T-helper 1 cell (primary cell): ENCODE data around the gene ADAMTS5.

Experiments
- DNase-seq, 5 donors: peaks; one replicate each; pipeline ENCODE4 v3.0.0-alpha.2; 2012 to 2020

ADAMTS5 gene

DNA sequence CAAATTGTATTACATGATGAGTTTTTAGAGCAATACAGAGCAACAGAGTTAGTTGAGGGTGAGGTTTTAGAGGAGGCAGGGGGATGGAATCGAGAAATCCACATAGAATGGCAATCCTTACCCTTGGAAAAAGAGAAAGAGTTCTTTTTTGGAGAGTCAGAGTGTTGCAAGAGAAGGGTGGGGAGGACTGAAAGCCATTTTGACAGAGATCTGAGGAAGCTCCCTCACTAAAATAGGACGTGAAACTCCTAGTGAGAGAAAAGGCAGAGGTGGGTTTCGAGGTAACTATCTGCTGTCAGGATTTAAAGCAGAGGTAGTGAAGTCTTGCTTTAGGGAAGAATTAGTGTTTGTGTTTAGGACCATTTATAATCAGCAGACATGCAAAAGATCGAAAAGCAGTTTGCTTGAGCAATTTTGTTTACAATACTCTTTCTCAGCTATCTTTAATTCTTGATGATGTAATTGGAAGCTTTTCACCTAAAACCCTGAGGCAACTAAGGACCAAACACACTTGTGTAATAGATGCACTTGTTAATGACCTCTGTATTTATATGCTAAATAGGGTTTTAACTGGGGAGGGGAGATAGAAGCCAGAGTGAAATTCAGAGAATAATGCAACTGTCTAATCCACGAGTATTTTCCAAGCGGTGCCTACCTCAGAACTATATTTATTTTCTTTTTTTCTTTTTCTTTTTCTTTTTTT, 20.0 kb downstream of the ADAMTS5 start:
- no peak for DNase-seq

DNA sequence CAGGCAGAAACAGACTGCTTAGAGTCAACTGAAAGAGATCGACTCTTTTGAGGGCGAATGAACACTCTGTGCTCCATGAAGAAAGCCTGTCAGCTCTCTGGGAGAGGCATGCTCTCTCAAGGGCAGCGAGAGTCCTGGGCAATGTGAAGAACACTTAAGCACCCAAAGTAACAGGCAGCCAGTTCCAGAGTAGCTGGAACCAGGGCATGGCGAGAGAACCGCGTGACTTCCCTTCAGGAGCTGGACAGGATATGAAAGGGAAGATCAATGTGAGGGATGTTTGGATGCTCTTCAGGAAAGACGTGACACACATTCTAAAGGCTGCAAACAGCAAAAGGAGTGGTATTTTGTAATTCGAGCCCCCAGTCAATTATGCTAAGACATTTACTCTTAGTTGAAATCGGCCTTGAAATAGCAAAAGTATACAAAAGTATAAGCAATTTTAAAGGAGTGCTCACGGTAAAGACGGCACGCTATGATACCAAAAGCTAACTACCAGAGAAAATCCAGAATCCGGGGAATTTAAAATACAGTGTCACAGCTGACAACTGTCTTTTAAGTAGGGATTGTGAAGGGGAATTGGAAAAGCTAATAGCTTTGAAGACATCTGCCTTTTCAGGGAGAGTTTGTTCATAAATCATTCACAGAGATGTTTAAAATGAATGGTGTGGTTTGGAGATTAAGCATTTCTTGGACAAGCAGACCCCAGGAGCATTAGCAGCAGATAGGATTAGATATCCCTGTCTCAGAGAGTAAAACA, 20.8 kb downstream of the ADAMTS5 start:
- DNase-seq: no peak

DNA sequence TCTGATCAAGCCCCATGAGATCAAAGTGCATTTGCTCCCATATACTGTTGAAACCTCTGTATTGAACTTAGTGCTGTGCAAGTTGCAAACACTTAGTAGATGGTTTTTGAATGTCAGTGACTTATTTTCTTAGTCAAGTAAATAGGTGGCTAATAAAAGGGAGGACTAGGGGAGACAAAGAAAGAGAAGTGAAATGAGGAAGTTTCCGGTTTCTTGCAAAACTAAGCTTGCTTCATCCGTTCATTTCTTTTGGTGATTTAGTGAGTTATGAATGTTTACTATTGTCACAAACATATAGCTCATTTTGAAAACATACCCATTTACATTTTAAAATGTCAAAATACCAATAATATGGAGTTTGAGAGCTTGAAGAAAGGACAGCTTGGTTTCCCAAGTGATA, 23.0 kb downstream of the ADAMTS5 start:
- no peak for DNase-seq

DNA sequence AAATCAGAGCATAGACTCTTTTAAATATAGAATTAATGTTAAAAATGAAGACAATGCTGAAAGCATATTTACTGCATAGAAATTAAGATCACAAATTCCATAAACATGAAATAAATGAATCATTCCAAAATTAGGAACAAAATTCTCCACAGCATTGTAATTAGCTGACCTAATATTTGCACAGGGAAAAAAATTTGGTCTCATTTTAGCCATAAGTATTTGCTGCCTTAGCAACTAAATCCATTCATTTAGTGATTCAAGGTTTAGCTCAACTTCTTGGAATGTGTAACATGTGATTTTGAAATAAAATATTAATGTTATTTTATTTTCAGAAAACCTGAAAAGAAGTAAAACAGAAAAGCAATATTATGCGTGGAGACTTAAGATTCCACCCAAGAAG, 25.5 kb downstream of the ADAMTS5 start:
- DNase-seq: no peak

DNA sequence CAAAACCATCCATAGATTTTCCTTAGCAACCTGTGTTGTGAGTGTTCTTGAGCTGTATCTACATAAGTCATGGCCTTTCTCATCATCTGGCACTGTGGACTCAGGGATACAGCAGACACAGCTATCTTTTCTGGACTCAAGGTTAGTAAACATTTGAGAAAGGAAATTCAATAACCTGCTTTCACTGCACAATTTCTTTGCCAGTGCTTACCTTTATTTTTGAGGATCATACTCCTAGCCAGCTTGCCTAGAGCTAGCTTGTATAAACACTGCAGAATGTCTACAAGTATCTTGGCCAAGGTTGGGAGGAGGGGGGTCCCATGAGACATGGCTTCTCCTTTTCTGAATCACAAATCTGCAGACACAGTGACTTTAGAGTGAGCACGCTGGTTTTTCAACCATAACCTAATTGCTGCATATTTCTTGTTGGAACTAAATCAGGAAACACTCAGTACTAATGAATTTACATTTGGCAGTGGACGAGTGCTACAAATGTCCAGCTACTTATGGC, 27.2 kb downstream of the ADAMTS5 start:
- DNase-seq: no peak

DNA sequence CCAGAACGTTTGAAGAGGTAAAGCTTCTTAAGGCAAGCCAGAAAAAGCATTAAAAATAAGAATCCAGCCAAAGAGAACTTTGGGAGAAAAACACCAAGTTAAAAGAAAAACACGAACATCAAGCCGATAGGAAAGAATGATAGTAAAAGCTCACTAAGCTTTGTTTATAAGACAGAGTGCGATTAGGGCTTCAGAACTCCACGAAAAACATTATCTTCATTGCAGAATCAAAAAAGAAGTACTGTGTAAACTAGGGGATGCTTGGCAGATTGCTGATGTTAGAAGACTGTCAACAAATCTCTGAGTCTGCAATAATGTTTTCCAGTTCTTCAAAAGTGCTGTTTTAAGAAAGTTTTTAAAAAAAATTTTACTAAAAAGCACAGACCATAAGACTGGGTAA, 30.2 kb downstream of the ADAMTS5 start:
- no peak for DNase-seq

DNA sequence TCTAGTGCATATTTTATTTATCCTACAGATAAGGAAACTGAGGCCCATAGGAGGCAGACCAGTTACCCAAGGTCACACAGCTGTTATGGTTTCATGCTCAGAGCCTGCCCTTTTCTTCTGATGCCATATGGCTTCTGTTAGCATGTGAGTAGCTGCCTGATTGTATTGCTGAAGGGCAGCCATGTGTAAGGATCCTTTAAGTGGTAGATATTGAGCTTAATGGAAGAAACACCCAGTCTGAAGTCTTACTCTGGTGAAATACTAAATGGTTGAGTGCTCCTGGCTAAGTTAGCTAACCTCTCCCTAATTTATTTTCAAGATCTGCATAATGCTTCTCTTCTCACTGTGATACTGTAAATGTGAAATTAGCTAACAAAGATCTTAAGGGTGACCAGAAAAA, 30.9 kb downstream of the ADAMTS5 start:
- DNase-seq: no peak

DNA sequence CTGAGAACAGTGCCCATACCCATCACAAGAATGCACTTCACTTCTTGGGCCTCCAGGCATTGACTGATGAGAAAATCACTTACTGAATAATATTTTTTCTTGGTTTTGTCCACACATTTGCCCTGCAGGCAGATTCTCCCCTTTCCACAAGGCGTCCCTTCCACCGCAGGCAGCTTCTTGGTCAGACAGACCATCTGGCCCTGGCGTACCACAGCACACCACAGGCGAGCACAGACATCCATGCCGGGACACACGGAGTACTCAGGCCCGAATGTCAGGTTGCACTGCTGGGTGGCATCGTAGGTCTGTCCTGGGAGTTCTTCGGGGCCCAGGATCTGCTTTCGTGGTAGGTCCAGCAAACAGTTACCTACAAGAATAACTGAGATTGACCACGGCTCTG, 32.5 kb downstream of the ADAMTS5 start:
- DNase-seq: no peak

DNA sequence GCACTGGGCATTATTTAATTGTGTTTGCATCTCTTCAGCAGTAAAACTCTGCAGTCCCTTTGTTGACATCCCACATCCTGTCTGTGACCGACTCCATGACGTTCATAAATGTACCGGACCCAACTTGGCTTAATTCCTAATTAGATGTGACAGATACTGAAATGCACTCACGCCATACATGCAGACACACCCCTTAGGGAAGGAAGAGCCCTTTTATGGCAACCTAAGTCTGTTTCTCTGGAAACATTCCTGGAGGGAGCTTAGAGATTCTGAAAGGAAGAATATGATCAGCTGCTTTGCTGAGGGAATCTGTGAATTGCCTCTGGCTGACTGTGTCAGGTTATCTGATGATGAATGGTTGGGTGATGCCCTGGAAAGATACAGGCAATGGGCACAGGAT, 33.4 kb downstream of the ADAMTS5 start:
- no peak for DNase-seq

DNA sequence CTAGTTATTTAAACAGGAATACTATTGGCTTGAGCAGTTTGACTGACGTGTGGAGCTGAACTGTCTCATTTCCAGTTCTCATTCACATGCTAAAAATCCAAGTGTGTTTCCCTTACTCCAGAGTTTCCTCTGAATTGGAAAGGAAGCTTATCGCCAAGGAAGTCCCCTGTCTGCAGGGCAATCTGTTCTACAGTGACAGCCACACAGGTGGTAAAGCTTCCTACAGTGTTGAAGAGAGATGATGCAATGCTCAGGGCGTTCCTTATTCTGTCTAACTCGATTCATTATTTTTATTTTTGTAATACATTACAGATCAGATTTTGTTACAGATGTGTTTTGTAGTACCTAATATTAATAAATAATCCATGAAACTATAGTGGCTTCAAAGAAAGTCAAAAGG, 41.3 kb downstream of the ADAMTS5 start:
- DNase-seq: no peak

DNA sequence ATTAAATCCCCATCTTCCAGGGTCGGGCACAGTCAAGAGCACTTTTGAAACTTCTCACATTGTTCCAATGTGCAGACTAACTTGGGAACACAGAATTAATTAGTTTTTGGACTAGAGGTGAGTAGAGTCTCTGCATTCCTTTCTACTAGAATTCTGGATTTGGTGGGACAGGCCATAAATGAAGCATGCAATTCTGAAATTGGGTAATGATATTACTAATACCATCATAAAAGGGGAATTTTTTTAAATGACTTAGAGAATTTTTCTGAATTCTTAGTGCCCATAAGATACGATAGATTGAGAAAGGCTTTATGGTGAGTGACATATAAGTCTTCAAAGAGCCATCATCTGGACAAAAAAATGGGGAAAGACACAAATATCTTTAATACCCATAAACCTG, 41.8 kb downstream of the ADAMTS5 start:
- no peak for DNase-seq

DNA sequence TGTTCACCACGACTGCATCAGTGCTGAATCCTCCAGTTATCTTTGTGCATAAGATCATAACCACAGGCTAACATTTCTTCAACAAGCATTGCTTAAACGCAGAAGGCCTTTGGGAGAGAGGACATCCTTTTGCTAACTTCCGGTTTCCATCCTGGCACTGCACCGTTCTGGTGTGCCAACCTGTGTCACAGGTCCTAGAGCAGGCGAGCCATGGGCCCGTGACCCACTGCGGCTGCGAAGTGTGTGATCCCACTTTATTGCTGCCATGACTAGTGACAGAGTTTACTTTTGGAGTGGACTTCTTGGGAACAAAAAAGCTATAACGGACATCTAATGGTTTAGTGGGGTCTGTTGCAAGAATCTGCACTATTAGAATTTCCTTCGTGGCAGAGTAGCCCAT, 42.9 kb downstream of the ADAMTS5 start:
- DNase-seq: no peak

DNA sequence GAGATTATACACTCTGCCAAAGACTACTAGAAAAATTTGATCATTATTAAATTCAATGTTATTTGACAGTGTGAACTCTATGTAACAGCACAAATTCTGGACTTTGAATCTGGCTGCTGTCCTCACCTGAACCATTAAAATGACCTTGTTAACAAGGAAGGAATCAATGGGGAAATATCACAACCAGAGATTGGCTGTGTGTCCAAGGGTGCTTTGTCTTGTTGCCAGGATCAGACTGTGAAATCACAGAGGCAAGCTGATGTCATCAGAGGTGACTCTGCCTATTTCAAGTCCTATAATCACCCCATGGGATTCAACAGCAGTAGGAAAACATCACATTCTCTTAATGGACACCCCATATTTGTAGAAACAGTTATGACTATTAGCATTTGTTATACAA, 46.8 kb downstream of the ADAMTS5 start:
- DNase-seq: no peak

DNA sequence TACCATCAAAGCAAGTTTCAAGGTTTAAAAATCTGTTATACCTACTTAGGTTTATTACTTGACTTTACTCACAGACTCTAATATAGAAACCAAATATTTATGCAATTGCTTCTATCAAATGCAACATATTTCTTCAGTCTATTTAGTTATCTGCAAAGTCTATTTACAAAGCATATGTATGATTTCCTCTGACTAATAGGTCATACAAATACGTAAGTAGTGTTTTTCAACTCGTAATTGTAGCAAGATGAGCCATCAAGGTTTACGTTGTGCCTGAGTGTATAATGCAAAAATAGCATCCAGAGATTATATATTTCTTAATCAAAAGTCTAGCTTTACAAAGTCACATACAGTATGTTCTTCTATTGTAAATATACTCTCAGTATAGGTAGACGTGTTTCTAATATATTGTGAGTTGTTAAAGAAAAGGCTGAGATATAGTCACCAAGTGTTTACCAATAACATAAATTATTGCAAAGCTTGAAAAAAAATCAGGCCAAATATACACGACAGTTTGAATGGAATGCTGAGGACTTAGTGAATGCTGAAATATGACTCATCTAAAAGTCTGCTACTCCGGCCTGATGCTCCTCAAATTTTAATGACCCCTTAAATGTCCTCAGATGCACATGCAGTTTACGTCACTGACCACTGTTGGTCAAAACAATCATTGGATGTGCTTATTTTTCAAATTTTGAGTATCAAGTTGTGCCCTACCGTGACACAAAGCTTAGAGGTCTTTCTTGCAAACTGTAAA, 48.4 kb downstream of the ADAMTS5 start:
- no peak for DNase-seq

DNA sequence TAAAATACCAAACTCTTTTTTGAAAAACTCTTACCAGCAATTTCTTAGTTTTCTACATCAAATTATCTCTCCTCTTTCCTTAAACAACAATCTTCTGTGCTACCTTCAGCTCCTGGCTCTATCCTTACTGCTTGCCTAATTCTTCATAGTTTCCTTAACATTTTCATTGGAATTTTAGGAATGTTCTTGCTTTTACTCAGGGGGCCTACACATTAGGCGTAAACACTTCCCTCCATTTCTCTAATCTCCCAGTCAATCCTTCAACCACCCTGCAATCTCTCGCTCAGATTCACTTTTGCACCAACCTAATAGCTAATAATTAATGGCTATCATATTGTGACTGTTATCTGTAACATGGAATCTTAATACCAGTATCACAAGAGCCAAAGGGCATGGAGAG, 50.1 kb downstream of the ADAMTS5 start:
- DNase-seq: no peak

DNA sequence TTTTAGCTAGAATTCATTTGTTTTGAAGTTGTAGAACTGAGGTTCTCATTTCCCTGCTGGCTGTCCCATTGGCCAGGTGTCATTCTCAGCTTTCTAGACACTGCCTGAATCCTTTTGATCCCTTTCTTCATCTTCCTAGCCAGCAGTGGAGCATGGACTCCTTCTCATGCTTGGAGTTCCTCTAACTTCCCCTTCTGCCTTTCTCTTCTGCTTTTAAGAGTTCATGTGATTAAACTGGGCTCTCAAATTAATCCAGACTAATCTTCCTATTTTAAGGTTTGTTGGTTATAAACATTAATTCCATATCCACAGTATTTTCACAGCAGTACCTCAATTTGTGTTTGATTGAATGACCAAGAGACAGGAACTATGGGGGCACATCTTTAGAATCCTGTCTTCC, 52.3 kb downstream of the ADAMTS5 start:
- DNase-seq: no peak

DNA sequence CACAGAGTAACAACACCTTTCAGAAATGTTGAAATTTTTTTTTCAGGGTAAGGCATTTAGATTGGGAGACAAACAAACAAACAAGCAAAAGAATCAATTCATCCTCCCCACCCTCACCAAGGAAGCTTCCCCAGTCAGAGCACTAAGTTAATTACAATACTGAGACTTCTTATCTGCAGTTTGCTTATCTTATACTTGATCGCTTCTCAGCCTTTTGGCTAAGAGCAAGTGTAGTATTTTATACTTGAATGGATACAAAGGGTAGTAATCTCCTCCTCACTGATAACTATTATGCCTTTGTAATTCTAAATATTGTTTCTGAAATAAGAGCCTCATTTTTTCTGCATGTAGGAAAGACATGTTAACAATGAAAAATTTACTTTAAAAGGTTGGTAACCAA, 54.4 kb downstream of the ADAMTS5 start:
- DNase-seq: no peak

DNA sequence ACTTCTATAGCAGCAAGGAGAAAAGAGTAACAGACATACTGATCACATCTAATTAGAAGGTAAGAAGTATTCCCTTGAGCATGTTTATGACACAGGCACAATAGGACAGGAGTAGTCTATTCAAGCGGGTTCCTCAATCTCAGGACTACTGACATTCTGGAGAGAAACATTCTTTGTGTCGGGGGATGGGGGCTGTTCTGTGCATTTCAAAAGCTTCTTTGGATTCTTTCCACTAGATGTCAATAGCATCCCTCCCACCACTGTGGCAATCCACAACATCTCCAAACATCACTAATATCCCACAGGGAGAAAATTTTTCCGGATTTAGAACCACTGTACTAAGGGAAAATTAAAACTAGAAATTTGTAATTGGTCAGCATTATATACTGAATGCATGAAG, 56.9 kb downstream of the ADAMTS5 start:
- no peak for DNase-seq

DNA sequence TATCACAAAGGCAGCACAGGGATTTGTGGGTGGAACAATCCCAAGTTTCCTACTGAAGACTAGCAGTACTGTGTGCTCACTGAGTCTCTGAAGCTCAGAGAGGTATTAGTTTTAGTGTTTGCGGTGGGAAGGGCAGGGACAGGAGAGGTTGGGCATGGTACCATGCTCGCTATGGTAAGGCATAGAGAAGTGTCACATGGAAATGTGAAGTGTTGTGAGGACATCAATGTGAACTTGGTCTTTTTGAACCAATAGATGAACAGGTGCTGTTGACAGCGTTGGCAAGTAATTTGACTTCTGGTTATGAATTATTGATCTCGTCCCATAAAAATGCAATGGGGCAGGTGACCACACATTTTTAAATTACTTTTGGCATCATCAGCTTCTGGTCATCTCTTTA, 65.9 kb downstream of the ADAMTS5 start:
- DNase-seq: no peak

DNA sequence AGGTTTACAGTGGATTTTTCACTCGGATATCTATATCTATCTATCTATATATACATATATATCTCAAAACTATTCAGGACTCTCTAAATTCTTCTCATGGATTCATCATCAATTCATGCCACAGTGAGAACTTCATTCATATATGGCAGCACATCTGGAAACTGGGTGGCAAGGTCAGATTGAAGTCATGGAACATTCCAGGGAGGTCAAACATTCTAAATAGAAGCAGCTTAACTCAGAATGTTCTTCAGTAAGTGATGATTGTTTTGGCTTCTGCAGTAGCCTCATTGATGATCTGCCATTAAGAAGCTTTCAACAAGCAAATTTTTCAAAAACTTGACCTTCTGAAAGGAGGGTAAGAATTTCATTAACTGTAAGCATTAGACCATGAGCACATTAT, 74.7 kb downstream of the ADAMTS5 start:
- no peak for DNase-seq

DNA sequence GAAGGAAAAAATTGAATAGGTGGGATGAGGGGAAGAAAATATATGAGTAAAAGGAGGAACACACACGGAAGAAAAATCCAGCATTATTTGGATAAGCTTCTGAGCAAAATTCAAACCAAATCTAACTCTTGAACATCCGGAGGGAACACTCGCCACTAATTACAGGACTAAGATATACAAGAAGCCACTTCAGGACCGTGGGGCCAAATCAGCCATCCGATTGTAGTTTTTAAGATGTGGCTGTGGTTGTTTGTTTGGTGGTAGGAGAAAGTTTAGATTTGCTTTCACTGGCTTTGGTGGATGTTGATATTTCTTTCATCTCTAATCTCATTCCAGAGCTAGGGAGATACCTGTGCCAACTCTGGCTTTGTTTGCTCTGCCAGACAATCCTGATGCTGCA, 78.0 kb downstream of the ADAMTS5 start:
- DNase-seq: no peak

DNA sequence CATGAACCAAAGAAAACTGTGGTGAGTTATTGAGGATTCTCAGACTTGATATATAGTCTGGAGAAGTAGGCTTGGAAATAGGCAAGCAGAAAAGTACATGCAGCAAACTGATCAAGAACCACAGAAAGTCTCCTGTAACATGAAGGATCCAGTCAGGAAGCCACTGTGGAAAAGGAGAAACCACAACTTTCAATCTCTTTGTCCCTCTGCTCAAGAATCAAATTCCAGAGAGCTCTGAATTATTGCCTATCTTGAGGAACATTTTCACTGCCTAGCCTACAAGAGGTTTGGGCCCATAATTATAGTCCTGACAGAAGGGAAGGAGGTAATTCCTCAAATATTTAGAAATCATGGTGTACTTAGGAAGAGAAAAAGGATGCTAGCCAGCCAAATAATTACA, 78.6 kb downstream of the ADAMTS5 start:
- no peak for DNase-seq

DNA sequence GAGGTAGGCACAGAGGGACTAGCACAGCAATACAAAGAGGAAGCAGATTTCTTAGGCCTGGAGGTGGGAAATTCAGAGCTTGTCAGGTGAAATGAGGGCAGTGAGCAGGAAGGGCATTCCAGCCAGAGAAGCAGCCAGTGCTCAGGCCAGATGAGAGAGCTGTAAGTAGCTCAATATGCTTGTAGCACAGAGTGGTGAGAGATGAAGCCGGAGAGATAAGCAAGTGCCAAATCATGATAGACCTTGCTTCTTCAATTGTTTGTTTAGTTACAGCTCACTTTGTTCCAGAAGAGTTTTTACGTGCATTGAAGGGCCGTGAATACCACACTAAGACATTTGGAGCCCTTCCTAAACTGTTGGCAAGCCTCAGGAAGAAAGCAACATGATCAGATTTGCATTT, 79.6 kb downstream of the ADAMTS5 start:
- DNase-seq: no peak

DNA sequence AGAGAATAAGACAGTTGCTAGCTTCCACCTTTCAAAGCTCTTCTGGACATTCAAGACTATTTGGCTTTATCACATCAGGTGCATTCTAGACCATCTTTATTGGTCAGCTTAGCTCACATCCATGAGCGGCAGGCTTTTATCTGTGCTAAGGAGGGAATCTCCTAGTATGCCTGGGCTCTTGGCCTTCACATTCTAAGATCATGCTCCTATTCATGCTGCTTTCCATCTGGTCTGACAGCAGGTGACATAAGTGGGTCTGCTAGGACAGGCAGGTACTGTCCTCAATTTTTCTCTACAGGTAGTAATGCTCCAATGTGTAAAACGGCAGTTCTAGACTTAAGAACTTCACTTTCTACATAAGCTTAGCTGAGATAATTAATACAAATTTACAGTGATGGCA, 82.5 kb downstream of the ADAMTS5 start:
- DNase-seq: no peak
